B cell (primary cell): ENCODE data around the gene DNM2.

Experiments
- EZH2 ChIP-seq: IDR thresholded peaks from 2 replicates; pipeline ENCODE4 v1.6.1; 2012; ENCODE audit warnings: borderline replicate concordance, low read depth, mild to moderate bottlenecking, moderate library complexity, low read length; ENCODE audit not compliant: insufficient read depth, poor library complexity, severe bottlenecking
- TF ChIP-seq, protein P1 (sequence below): fragments of 200-600 bp; IDR thresholded peaks from one replicate; pipeline ENCODE4 v1.8.0; 2022; ENCODE audit warnings: antibody characterized with exemption, mild to moderate bottlenecking

- TF ChIP-seq, protein P1, sequence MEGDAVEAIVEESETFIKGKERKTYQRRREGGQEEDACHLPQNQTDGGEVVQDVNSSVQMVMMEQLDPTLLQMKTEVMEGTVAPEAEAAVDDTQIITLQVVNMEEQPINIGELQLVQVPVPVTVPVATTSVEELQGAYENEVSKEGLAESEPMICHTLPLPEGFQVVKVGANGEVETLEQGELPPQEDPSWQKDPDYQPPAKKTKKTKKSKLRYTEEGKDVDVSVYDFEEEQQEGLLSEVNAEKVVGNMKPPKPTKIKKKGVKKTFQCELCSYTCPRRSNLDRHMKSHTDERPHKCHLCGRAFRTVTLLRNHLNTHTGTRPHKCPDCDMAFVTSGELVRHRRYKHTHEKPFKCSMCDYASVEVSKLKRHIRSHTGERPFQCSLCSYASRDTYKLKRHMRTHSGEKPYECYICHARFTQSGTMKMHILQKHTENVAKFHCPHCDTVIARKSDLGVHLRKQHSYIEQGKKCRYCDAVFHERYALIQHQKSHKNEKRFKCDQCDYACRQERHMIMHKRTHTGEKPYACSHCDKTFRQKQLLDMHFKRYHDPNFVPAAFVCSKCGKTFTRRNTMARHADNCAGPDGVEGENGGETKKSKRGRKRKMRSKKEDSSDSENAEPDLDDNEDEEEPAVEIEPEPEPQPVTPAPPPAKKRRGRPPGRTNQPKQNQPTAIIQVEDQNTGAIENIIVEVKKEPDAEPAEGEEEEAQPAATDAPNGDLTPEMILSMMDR: no peak
- no peak for TF ChIP-seq EZH2
Observed at GRCh38 chr19:10723591-10723990, 5.7 kb downstream of the DNM2 start.
